SKM-1 (cell line): ENCODE data around the gene TUNAR.

ENCODE experiments used
- DNase-seq: peaks from one replicate; lab custom pipeline; 2025; ENCODE audit not compliant: unreplicated experiment; lab: John Stamatoyannopoulos, UW

TUNAR gene

GRCh38 chr14:95871531-95871930, 5.1 kb upstream of the TUNAR start:
- DNase-seq = no peak

- no peak for DNase-seq
Observed at GRCh38 chr14:95872777-95873176, 3.9 kb upstream of the TUNAR start.

- DNase-seq = no peak
Observed at GRCh38 chr14:95875831-95876760, 536 bp upstream of the TUNAR start.

GRCh38 chr14:95877633-95878032, 1.0 kb downstream of the TUNAR start:
- no peak for DNase-seq

- no peak for DNase-seq
Observed at GRCh38 chr14:95884377-95884776, 7.7 kb downstream of the TUNAR start.

GRCh38 chr14:95885278-95885677, 8.6 kb downstream of the TUNAR start:
- DNase-seq = no peak

- no peak for DNase-seq
Observed at GRCh38 chr14:95885866-95886265, 9.2 kb downstream of the TUNAR start.

- no peak for DNase-seq
Observed at GRCh38 chr14:95886366-95887056, 9.9 kb downstream of the TUNAR start.

GRCh38 chr14:95887351-95887750, 10.7 kb downstream of the TUNAR start:
- no peak for DNase-seq

GRCh38 chr14:95889236-95889979, 12.8 kb downstream of the TUNAR start:
- DNase-seq = no peak

GRCh38 chr14:95891742-95892141, 15.1 kb downstream of the TUNAR start:
- DNase-seq = no peak

- no peak for DNase-seq
Observed at GRCh38 chr14:95892142-95892541, 15.5 kb downstream of the TUNAR start.

GRCh38 chr14:95895720-95896119, 19.1 kb downstream of the TUNAR start:
- no peak for DNase-seq

GRCh38 chr14:95896498-95897135, 20.0 kb downstream of the TUNAR start:
- no peak for DNase-seq

- no peak for DNase-seq
Observed at GRCh38 chr14:95897280-95897679, 20.6 kb downstream of the TUNAR start.

- no peak for DNase-seq
Observed at GRCh38 chr14:95901054-95901453, 24.4 kb downstream of the TUNAR start.

GRCh38 chr14:95902273-95902826, 25.7 kb downstream of the TUNAR start:
- no peak for DNase-seq

GRCh38 chr14:95903165-95903564, 26.5 kb downstream of the TUNAR start:
- DNase-seq = no peak

GRCh38 chr14:95903616-95904107, 27.0 kb downstream of the TUNAR start:
- DNase-seq = no peak

GRCh38 chr14:95906591-95906990, 30.0 kb downstream of the TUNAR start:
- DNase-seq = no peak

GRCh38 chr14:95910628-95911027, 34.0 kb downstream of the TUNAR start:
- no peak for DNase-seq
